SJSA1 (cell line): ENCODE measurements around the gene CARD9. TPM values are rescaled to one million over a fixed set of nuclear protein-coding genes. Genes with fewer than 3 reads are reported as not detected.

Experiments
- DNase-seq, 2 experiments: peaks; one replicate each; pipeline ENCODE4 v3.0.0-alpha.2; 2015 to 2020; ENCODE audit warnings: low spot score in 2 of 2, low read depth in 1 of 2
- H3K27ac ChIP-seq: fragments of 250-450 bp; sonication (Bioruptor Pico); 2 replicates; pipeline ENCODE4 v1.5.1; 2020; ENCODE audit warnings: mild to moderate bottlenecking, moderate library complexity
- H3K27me3 ChIP-seq: fragments of 250-450 bp; sonication (Bioruptor Pico); replicated peaks from 2 replicates; pipeline ENCODE4 v1.5.1; 2020; ENCODE audit warnings: mild to moderate bottlenecking, moderate library complexity
- H3K36me3 ChIP-seq: fragments of 250-450 bp; sonication (Bioruptor Pico); 2 replicates; pipeline ENCODE4 v1.5.1; 2020; ENCODE audit warnings: mild to moderate bottlenecking
- H3K4me1 ChIP-seq: fragments of 250-450 bp; sonication (Bioruptor Pico); replicated peaks from 2 replicates; pipeline ENCODE4 v1.6.1; 2021; ENCODE audit warnings: mild to moderate bottlenecking
- H3K4me3 ChIP-seq: fragments of 250-450 bp; sonication (Bioruptor Pico); 2 replicates; pipeline ENCODE4 v1.5.1; 2020; ENCODE audit warnings: mild to moderate bottlenecking
- H3K9me3 ChIP-seq: fragments of 250-450 bp; sonication (Bioruptor Pico); replicated peaks from 2 replicates; pipeline ENCODE4 v1.5.1; 2020; ENCODE audit warnings: mild to moderate bottlenecking
- total RNA-seq: library from RNA; depleted of rRNA; stranded (reverse); fragments of >200 nt; shearing (Covaris generic); gene quantifications from 2 replicates; pipeline ENCODE4 v1.2.3, GENCODE V29; 2014

Gene CARD9
- total RNA-seq, 1 experiment from 2014 or later: 0.32 TPM

- Histone ChIP-seq H3K9me3 (no peaks in the 10 kb centered on the region), H3K27ac (no peak overlapping the region), H3K4me3 (no peak overlapping the region), H3K36me3 (peaks cover 53% of the 10 kb centered on the region), H3K27me3 (no peaks in the 10 kb centered on the region), H3K4me1 (no peaks in the 10 kb centered on the region)
- DNase-seq: no peak
These were observed 6.9 kb upstream of the CARD9 start for GRCh38 chr9:136380381-136380780.

DNA sequence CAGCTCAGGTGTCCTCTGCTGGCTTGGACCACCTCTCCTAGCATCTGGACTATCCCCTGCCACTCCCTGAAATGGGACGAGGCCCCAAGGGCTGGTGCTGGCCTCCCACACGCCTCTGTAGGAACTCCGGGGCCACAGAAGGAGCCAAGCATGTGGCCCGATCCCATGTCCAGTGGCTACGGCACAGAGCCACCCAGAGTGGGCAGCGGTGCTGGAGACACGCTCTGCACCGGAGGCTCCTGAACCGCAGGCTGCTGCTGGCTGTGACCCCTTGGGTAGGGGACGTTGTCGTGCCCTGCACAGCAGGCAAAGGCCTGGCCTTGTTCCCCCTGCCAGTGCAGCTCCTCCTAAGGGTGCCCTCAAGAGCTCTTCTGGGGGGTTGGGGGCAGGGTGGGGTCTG lies 6.4 kb upstream of the CARD9 start:
- peaks cover 50% of the 10 kb centered on the region for H3K36me3 ChIP-seq
- H3K9me3 ChIP-seq: no peaks in the 10 kb centered on the region
- DNase-seq: no peak
- H3K4me1 ChIP-seq: no peaks in the 10 kb centered on the region
- H3K27me3 ChIP-seq: no peaks in the 10 kb centered on the region
- no peak overlapping the region for H3K27ac ChIP-seq
- H3K4me3 ChIP-seq: no peak overlapping the region

- no peaks in the 10 kb centered on the region for H3K9me3 ChIP-seq
- peaks cover 45% of the 10 kb centered on the region for H3K36me3 ChIP-seq
- no peak overlapping the region for H3K4me3 ChIP-seq
- H3K4me1 ChIP-seq: no peaks in the 10 kb centered on the region
- no peak for DNase-seq
- H3K27ac ChIP-seq: no peak overlapping the region
- no peaks in the 10 kb centered on the region for H3K27me3 ChIP-seq
These were observed 5.9 kb upstream of the CARD9 start for GRCh38 chr9:136379401-136379800.

DNA sequence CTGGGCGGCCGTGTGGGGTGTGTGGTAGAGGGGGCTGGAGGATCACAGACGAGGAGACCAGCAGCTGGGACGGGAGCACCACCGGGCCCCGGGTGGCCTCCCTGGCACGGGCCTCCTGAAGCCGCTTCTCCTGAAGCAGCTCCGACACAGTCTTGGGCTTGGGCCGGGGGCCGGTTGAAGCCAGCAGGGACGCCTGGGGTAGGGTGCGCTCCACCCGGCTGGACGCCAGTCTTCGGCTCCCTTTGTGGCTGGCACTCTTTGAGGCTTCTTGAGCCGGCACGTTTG lies 5.5 kb upstream of the CARD9 start:
- Histone ChIP-seq H3K4me1 (no peaks in the 10 kb centered on the region), H3K4me3 (no peak overlapping the region), H3K27ac (no peak overlapping the region), H3K9me3 (no peaks in the 10 kb centered on the region), H3K27me3 (no peaks in the 10 kb centered on the region), H3K36me3 (peaks cover 41% of the 10 kb centered on the region)
- DNase-seq: no peak

GRCh38 chr9:136378170-136379002 lies 4.9 kb upstream of the CARD9 start:
- peaks cover 39% of the 10 kb centered on the region for H3K36me3 ChIP-seq
- H3K4me3 ChIP-seq: no peak overlapping the region
- H3K4me1 ChIP-seq: peaks cover under 1% of the 10 kb centered on the region
- no peaks in the 10 kb centered on the region for H3K27me3 ChIP-seq
- DNase-seq: no peak
- no peaks in the 10 kb centered on the region for H3K9me3 ChIP-seq
- H3K27ac ChIP-seq: no peak overlapping the region

DNA sequence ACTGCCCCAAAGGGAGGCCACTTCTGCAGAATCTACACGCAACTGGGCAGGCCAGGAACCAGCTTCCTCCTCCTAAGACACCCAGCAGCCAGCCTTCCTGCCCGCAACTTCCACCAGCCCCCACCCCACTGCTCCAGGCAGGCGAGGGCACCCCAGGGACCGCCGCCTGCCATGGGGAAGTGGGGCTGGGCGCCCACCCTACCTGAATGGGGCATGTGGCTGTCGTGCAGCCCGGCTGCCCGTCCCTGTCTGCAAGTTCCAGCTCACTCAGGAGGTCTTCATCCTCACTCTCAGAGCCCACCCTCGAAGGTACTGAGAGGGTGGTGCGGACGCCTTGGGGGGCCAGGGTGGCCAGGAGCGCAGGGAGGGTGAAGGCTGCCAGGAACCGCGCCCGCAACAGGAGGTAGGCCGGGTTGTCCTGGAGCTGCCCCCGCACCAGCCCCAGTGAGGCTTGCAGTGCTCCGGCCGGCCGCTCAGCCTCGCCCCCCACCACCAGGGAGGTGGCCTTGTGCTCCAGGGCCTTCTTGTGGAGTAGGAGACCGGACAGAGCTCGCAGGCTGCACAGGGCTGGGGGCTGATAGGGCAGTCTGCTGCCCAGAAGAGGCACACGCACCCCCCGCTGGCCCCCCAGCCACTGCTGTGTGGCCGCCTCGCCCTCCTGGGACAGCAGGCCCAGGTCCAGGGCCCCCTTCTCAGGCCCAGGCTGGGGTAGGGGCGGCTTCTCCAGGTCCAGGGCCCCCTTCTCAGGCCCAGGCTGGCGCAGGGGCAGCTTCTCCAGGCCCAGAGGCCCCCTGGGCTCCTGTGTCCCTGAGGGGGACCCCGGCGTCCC lies 4.1 kb upstream of the CARD9 start:
- no peaks in the 10 kb centered on the region for H3K27me3 ChIP-seq
- no peaks in the 10 kb centered on the region for H3K9me3 ChIP-seq

DNA sequence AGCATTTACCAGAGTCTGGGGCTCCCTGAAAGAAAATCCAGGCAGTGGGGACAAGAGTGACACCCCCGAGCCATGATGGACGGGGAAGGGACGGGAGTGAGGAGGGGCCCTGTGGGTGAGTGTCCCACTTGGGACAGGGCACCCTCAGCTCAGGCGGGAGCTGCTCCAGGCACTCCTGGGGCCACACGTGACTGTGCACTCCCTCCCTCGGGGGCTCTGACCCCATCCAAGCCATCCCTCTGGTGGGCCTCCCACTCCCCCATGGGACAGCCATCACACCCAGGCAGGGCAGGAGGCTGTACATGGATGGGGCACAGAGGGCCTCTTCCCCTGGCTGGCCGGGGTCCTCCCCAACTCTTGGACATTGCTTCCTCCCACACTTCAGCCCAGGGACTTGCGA lies 3.0 kb upstream of the CARD9 start:
- peaks cover 20% of the 10 kb centered on the region for H3K36me3 ChIP-seq
- H3K9me3 ChIP-seq: no peaks in the 10 kb centered on the region
- no peak for DNase-seq
- peaks cover 16% of the 10 kb centered on the region for H3K4me1 ChIP-seq
- no peak overlapping the region for H3K4me3 ChIP-seq
- no peak overlapping the region for H3K27ac ChIP-seq
- no peaks in the 10 kb centered on the region for H3K27me3 ChIP-seq

More for the DNA sequence above, 4.1 kb upstream of the CARD9 start:
- no peak for DNase-seq
- H3K27ac ChIP-seq: no peak overlapping the region
- peaks cover 9% of the 10 kb centered on the region for H3K4me1 ChIP-seq
- H3K4me3 ChIP-seq: no peak overlapping the region
- peaks cover 31% of the 10 kb centered on the region for H3K36me3 ChIP-seq

DNA sequence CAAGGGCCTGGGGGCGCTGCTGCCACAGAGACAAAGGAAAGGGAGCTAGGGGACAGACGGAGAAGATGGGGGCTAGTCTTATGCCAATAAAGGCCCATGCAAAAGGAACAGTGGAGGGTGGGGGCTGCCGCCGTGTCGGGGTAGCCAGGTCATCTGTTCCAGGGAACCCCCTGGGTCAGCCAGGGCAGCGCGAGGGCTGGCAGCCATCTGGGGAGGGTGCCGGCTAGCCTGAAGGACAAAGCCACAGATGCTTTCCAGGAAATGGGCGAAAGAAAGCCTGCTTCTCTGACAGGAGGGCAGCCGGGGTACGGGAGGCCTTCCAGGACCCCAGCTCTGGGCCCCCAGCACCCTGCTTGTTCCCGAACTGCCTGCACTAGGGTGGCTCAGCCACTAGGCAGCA lies 1.6 kb upstream of the CARD9 start:
- DNase-seq: no peak
- H3K9me3 ChIP-seq: no peaks in the 10 kb centered on the region
- no peak overlapping the region for H3K27ac ChIP-seq
- H3K27me3 ChIP-seq: no peaks in the 10 kb centered on the region
- H3K4me3 ChIP-seq: no peak overlapping the region
- H3K36me3 ChIP-seq: peaks cover 10% of the 10 kb centered on the region
- H3K4me1 ChIP-seq: peaks cover 16% of the 10 kb centered on the region

DNA sequence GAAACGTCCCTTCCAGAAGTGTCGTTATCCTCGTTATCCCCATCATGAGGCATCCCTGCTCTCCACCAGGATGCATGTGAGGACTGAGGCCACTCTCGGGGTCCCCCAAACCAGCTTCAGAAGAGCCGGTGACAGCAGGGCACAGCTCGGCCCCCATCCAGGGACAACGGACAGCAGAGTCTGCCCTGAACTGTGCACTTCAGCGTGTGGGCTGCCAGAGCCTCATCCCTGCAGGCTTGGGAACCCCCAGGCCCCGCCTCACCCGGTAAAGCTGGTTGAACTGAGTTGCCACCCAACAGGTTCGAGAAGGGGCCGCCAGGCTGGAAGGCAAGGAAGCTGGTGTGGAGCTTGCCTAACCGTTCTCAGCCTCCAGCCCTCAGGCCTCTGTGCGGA lies 710 bp upstream of the CARD9 start:
- H3K36me3 ChIP-seq: peaks cover 7% of the 10 kb centered on the region
- no peak overlapping the region for H3K27ac ChIP-seq
- H3K9me3 ChIP-seq: no peaks in the 10 kb centered on the region
- no peaks in the 10 kb centered on the region for H3K27me3 ChIP-seq
- peaks cover 16% of the 10 kb centered on the region for H3K4me1 ChIP-seq
- DNase-seq: no peak
- H3K4me3 ChIP-seq: no peak overlapping the region

DNA sequence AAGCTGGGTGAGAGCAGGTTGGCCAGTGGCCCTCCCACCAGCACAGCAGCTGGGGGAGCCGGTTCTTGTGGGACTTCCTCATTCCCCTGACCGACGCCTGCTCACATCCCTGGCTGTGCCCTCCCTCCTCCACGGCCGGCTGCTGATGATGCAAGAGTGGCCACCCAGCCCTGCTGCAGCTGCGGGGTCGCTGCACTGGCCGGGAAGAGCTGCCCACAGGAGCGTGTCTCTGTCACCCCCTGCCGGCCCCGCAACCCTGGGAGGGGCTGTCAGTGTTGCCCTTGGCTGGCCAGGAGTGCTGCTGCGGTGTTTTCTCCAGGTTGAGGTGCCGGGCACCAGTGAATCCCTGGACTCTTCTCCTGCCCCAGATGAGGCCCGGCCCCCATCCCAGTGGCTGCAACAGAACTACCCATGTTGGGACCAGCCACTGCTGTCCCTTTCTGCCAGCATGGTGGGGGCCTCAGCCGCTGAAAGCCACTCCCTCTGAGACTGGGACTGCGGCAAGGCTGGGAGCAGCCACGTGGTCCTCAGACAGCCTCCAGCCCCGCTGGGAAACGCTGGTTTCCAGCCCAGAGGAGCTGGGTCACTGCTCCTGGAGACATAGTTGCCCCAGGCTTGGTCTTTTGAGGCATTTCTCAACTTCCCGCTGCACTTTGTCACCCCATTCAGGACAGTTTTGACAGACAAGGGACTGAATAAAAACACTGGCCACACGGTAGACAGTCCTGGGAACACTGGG lies 739 bp downstream of the CARD9 start:
- H3K36me3 ChIP-seq: no peaks in the 10 kb centered on the region; the same call in none of the 2 replicates
- H3K27me3 ChIP-seq: no peaks in the 10 kb centered on the region
- H3K27ac ChIP-seq: no peak overlapping the region
- peak; percentile 59 to 70 for DNase-seq
- H3K9me3 ChIP-seq: no peaks in the 10 kb centered on the region
- H3K4me1 ChIP-seq: peaks cover 16% of the 10 kb centered on the region
- no peak overlapping the region for H3K4me3 ChIP-seq

GRCh38 chr9:136372006-136372405 lies 1.5 kb downstream of the CARD9 start:
- no peaks in the 10 kb centered on the region for H3K27me3 ChIP-seq
- no peak overlapping the region for H3K27ac ChIP-seq
- DNase-seq: no peak
- no peaks in the 10 kb centered on the region for H3K9me3 ChIP-seq
- peaks cover 16% of the 10 kb centered on the region for H3K4me1 ChIP-seq
- no peak overlapping the region for H3K4me3 ChIP-seq
- no peaks in the 10 kb centered on the region; the same call in 1 of the 2 replicates for H3K36me3 ChIP-seq

- no peak for DNase-seq
- Histone ChIP-seq H3K9me3 (no peaks in the 10 kb centered on the region), H3K27ac (no peak overlapping the region), H3K36me3 (no peaks in the 10 kb centered on the region; the same call in 1 of the 2 replicates), H3K27me3 (no peaks in the 10 kb centered on the region), H3K4me3 (no peak overlapping the region), H3K4me1 (peaks cover 16% of the 10 kb centered on the region)
These were observed 2.0 kb downstream of the CARD9 start for GRCh38 chr9:136371533-136371880.

- Histone ChIP-seq H3K4me3 (no peak overlapping the region), H3K27me3 (no peaks in the 10 kb centered on the region)
- no peak for DNase-seq
These were observed 2.6 kb downstream of the CARD9 start for GRCh38 chr9:136370687-136371532.

More at GRCh38 chr9:136370687-136371532, 2.6 kb downstream of the CARD9 start:
- H3K9me3 ChIP-seq: no peaks in the 10 kb centered on the region
- no peaks in the 10 kb centered on the region; the same call in 1 of the 2 replicates for H3K36me3 ChIP-seq
- H3K4me1 ChIP-seq: peaks cover 16% of the 10 kb centered on the region
- H3K27ac ChIP-seq: no peak overlapping the region
